CD4-positive, alpha-beta memory T cell (primary cell): ENCODE results near the gene NT5DC4. TPM values are rescaled to one million over a fixed set of nuclear protein-coding genes. Genes with fewer than 3 reads are reported as not detected.

Source experiments
- CTCF ChIA-PET: fragments of 350-600 bp; sonication (Branson Sonifier 250); formaldehyde crosslinking; loops from one replicate; lab custom pipeline; 2021; ENCODE audit warnings: inconsistent platforms; ENCODE audit not compliant: partially characterized antibody; lab: Charles Lee
- POLR2A ChIA-PET: fragments of 350-600 bp; sonication (Branson Sonifier 250); formaldehyde crosslinking; loops from one replicate; lab custom pipeline; 2021; ENCODE audit not compliant: partially characterized antibody; lab: Charles Lee
- DNase-seq, 5 donors: peaks; one replicate each; pipeline versions ENCODE4 v3.0.0 to v3.0.0-alpha.2; 2020 to 2022; ENCODE audit warnings: mixed read lengths in 1 of 5
- H3K27ac ChIP-seq: one replicate; pipeline ENCODE4 v1.7.0; 2013; ENCODE audit warnings: low read depth, low read length
- H3K27me3 ChIP-seq: 2 replicates; pipeline ENCODE4 v1.7.0; 2013; ENCODE audit warnings: mild to moderate bottlenecking, low read length, moderate library complexity; ENCODE audit not compliant: insufficient read depth
- H3K36me3 ChIP-seq: 2 replicates; pipeline ENCODE4 v1.7.0; 2013; ENCODE audit warnings: mild to moderate bottlenecking, low read length, moderate library complexity; ENCODE audit not compliant: insufficient read depth
- H3K4me1 ChIP-seq: 2 replicates; pipeline ENCODE4 v1.7.0; 2013; ENCODE audit warnings: mild to moderate bottlenecking, low read length, moderate library complexity; ENCODE audit not compliant: insufficient read depth
- H3K4me3 ChIP-seq, 2 donors: one replicate each; pipeline ENCODE4 v1.7.0; 2013; ENCODE audit warnings: low read length in 2 of 2, mild to moderate bottlenecking in 1 of 2
- H3K9me3 ChIP-seq, 2 donors: one replicate each; pipeline ENCODE4 v1.7.0; 2013; ENCODE audit warnings: low read length in 2 of 2, control low read depth in 1 of 2; ENCODE audit not compliant: control insufficient read depth in 1 of 2
- H3K27ac Mint-ChIP-seq, 7 donors: one replicate each; pipeline ENCODE4 v1.8.0; 2020 to 2021; ENCODE audit warnings: mixed read lengths in 7 of 7, mild to moderate bottlenecking in 6 of 7, inconsistent platforms in 3 of 7, moderate library complexity in 3 of 7
- H3K27me3 Mint-ChIP-seq, 2 donors: one replicate each; pipeline ENCODE4 v1.8.0; 2020 to 2021; ENCODE audit warnings: mixed read lengths in 2 of 2
- H3K36me3 Mint-ChIP-seq, 2 donors: one replicate each; pipeline ENCODE4 v1.8.0; 2020 to 2021; ENCODE audit warnings: mixed read lengths in 2 of 2, inconsistent platforms in 1 of 2, mild to moderate bottlenecking in 1 of 2
- H3K4me1 Mint-ChIP-seq, 4 donors: one replicate each; pipeline ENCODE4 v1.8.0; 2020 to 2021; ENCODE audit warnings: mixed read lengths in 4 of 4, mild to moderate bottlenecking in 1 of 4
- H3K4me3 Mint-ChIP-seq, 8 donors: one replicate each; pipeline ENCODE4 v1.8.0; 2020 to 2021; ENCODE audit warnings: mixed read lengths in 8 of 8, mild to moderate bottlenecking in 7 of 8, moderate library complexity in 6 of 8, inconsistent platforms in 3 of 8
- H3K9me3 Mint-ChIP-seq, 8 donors: one replicate each; pipeline ENCODE4 v1.8.0; 2020 to 2021; ENCODE audit warnings: mixed read lengths in 8 of 8, mild to moderate bottlenecking in 5 of 8, inconsistent platforms in 3 of 8, moderate library complexity in 1 of 8
- intact Hi-C: fragments of 100-400 bp; cut with micrococcal nuclease; formaldehyde crosslinking; loops from one replicate; pipeline ENCODE4 v1.15.1; 2023
- polyA plus RNA-seq, 2 donors: library from polyadenylated mRNA; unstranded; fragments of 300-500 nt; fragmentation: Illumina TruSeq; gene quantifications; one replicate each; pipeline ENCODE4 v1.2.3, GENCODE V29; 2021
- total RNA-seq, 2 experiments: library from RNA; stranded (reverse); gene quantifications; one replicate each; pipeline ENCODE4 v1.2.3, GENCODE V29; 2021

Gene NT5DC4
- total and polyA plus RNA-seq, 4 experiments from 2014 or later: not detected

GRCh38 chr2:112749755-112750559 lies 29.1 kb downstream of the NT5DC4 start:
- Histone ChIP-seq H3K4me1 (peaks cover 9% of the 10 kb centered on the region), H3K9me3 (no peaks in the 10 kb centered on the region), H3K4me3 (peak overlapping the region in 1 of 2 donors; percentile 23), H3K27ac (peak overlapping the region; percentile 22), H3K27me3 (no peaks in the 10 kb centered on the region), H3K36me3 (no peaks in the 10 kb centered on the region)
- Mint-ChIP-seq H3K4me1 (peaks cover 8 to 32% (median 17%) of the 10 kb centered on the region in 4 donors), H3K27me3 (no peaks in the 10 kb centered on the region), H3K9me3 (no peaks in the 10 kb centered on the region), H3K27ac (peak overlapping the region; percentile 32 to 89 (median 82)), H3K36me3 (no peaks in the 10 kb centered on the region), H3K4me3 (peak overlapping the region; percentile 53 to 84 (median 68))
- intact Hi-C loops: loop anchor here (1.0 kb wide), 2 partner anchors 135 to 191 kb away; no protein-coding TSS in a partner anchor
- DNase-seq: peak; percentile 74 to 79 (median 77)
- ChIA-PET CTCF (interaction anchor here (0.8 to 7.8 kb wide), 42 partner anchors 10 to 269 kb away, joined by 3 to 249 read pairs (median 4); partner anchors contain the start of gene IL1A), POLR2A (interaction anchor here (0.7 to 2.3 kb wide), 5 partner anchors 12 to 192 kb away, joined by 3 to 21 read pairs (median 6); partner anchors contain the start of gene CKAP2L)

- H3K4me3 ChIP-seq: no peak overlapping the region
- H3K9me3 Mint-ChIP-seq: no peaks in the 10 kb centered on the region
- H3K4me1 Mint-ChIP-seq: peaks cover 11 to 38% (median 21%) of the 10 kb centered on the region in 4 donors
- no peaks in the 10 kb centered on the region for H3K36me3 ChIP-seq
- H3K27ac ChIP-seq: peak overlapping the region; percentile 22
- peak overlapping the region in 2 of 8 donors; percentile 52 to 70 for H3K4me3 Mint-ChIP-seq
- peaks cover 9% of the 10 kb centered on the region for H3K4me1 ChIP-seq
- no peaks in the 10 kb centered on the region for H3K36me3 Mint-ChIP-seq
- H3K27me3 ChIP-seq: no peaks in the 10 kb centered on the region
- intact Hi-C loops: no loop called here
- no peaks in the 10 kb centered on the region for H3K27me3 Mint-ChIP-seq
- CTCF ChIA-PET: interaction anchor here (1.1 to 7.8 kb wide), 18 partner anchors 10 to 209 kb away, joined by 3 to 249 read pairs (median 12); no protein-coding TSS in a partner anchor
- DNase-seq: no peak
- POLR2A ChIA-PET: interaction anchor here (0.7 to 2.3 kb wide), 2 partner anchors 14 to 135 kb away, joined by 3 to 21 read pairs; partner anchors contain the start of gene CKAP2L
- no peaks in the 10 kb centered on the region for H3K9me3 ChIP-seq
- H3K27ac Mint-ChIP-seq: peak overlapping the region in 6 of 7 donors; percentile 32 to 89 (median 82)
These were observed 29.7 kb downstream of the NT5DC4 start for GRCh38 chr2:112750560-112750843.

DNA sequence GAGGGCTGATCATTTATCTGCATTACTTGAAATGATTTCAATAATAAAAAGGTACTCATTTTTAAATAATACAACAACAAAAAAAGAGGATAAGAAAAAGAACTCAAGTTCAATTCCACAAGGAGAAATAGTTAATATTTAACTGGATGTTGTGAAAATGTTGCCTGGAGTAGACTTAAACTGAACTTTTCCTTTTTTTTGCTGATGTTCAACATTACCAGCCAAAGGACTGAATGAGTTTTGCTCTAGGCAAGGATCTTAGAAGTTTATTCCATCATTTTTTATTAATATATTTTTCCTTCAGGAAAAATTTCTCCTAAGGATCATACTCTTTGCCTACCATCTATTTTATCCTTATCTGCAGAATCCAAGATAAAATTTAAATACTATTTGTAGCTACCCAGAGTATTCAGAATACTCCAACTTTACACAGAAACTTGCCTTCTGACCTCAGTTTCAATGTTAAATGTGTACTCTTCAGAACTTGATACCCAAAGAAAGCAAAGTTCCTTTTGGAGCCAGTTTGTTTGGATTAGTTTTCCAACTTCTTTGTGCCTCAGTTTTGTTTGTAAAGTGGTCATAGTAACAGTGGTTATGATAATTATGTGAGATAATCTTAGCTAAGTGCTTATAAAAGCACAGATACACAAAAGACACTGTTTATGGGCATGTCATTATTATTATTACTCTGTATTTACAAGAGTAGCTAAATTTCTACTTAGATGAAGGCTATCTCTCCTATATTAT lies 30.8 kb downstream of the NT5DC4 start:
- CTCF ChIA-PET: interaction anchor here (0.8 to 7.8 kb wide), 6 partner anchors 30 to 387 kb away, joined by 3 to 249 read pairs (median 8); no protein-coding TSS in a partner anchor

DNA sequence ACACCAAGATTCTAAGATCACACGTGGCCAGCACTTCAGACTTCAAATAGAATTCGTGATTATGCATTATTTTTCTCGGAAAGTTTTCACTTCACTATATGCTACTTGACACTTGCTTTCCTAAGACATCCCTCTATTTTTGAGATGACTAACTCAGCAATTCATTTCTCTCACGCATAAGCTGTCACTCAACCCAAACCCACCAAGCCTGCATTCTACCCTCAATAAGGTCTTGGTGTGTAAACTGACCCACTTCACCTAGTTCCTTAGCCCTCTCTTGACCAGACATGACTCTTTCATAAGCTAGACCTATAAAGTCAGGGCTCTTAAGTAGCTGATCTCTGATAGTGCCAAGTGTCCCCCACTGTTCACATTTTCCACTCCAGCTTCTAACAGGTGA lies 31.8 kb downstream of the NT5DC4 start:
- H3K27me3 Mint-ChIP-seq: no peaks in the 10 kb centered on the region
- ChIA-PET CTCF (interaction anchor here (0.9 to 7.8 kb wide), 6 partner anchors 11 to 385 kb away, joined by 3 to 249 read pairs (median 8); no protein-coding TSS in a partner anchor), POLR2A (interaction anchor here (1.2 kb wide), 2 partner anchors 21 to 148 kb away, joined by 3 read pairs; no protein-coding TSS in a partner anchor)
- Histone ChIP-seq H3K4me3 (no peak overlapping the region), H3K36me3 (no peaks in the 10 kb centered on the region), H3K4me1 (peaks cover 18% of the 10 kb centered on the region), H3K27ac (no peak overlapping the region), H3K27me3 (no peaks in the 10 kb centered on the region), H3K9me3 (no peaks in the 10 kb centered on the region)
- H3K36me3 Mint-ChIP-seq: no peaks in the 10 kb centered on the region
- H3K4me1 Mint-ChIP-seq: peaks cover 15 to 50% (median 30%) of the 10 kb centered on the region in 4 donors
- DNase-seq: no peak
- H3K27ac Mint-ChIP-seq: peak overlapping the region in 1 of 7 donors; percentile 56
- H3K9me3 Mint-ChIP-seq: no peaks in the 10 kb centered on the region
- H3K4me3 Mint-ChIP-seq: no peak overlapping the region
- intact Hi-C loops: no loop called here

More for the DNA sequence above, 30.8 kb downstream of the NT5DC4 start:
- no peaks in the 10 kb centered on the region for H3K36me3 Mint-ChIP-seq
- Histone ChIP-seq H3K4me3 (no peak overlapping the region), H3K27ac (no peak overlapping the region), H3K9me3 (no peaks in the 10 kb centered on the region), H3K4me1 (peaks cover 15% of the 10 kb centered on the region), H3K27me3 (no peaks in the 10 kb centered on the region), H3K36me3 (no peaks in the 10 kb centered on the region)
- no peak for DNase-seq
- peaks cover 13 to 47% (median 28%) of the 10 kb centered on the region in 4 donors for H3K4me1 Mint-ChIP-seq
- intact Hi-C loops: no loop called here
- POLR2A ChIA-PET: interaction anchor here (1.2 kb wide), 1 partner anchor 147 kb away, joined by 3 read pairs; no protein-coding TSS in a partner anchor
- H3K9me3 Mint-ChIP-seq: no peaks in the 10 kb centered on the region
- no peak overlapping the region for H3K4me3 Mint-ChIP-seq
- no peaks in the 10 kb centered on the region for H3K27me3 Mint-ChIP-seq
- H3K27ac Mint-ChIP-seq: peak overlapping the region in 3 of 7 donors; percentile 5 to 30 (median 9)

DNA sequence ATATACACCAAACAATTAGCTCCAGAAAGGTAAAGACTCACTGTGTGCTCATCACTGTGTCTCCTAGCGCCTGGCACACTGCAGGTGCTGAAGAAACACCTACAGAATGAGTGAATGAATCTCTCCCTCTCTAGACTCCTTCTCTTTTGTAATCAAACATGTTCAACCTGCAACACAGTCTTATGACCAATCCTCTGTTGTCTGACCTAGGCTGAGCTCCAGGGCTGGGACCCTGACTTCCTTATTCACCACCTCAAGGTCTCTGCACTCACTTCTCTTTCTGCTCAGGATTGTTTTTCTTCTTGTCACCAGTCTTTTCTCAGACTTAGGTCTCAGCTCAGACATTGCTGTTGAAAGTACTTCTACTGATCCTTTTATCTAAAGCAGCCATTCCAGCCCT lies 33.7 kb downstream of the NT5DC4 start:
- H3K36me3 ChIP-seq: no peaks in the 10 kb centered on the region
- H3K27ac ChIP-seq: no peak overlapping the region
- POLR2A ChIA-PET: interaction anchor here (0.6 kb wide), 1 partner anchor 130 kb away, joined by 4 read pairs; no protein-coding TSS in a partner anchor
- Mint-ChIP-seq H3K4me3 (no peak overlapping the region), H3K36me3 (no peaks in the 10 kb centered on the region), H3K27me3 (no peaks in the 10 kb centered on the region), H3K4me1 (peaks cover 18 to 48% (median 34%) of the 10 kb centered on the region in 4 donors), H3K9me3 (no peaks in the 10 kb centered on the region), H3K27ac (peak overlapping the region in 1 of 7 donors; percentile 8)
- DNase-seq: no peak
- CTCF ChIA-PET: interaction anchor here (1.0 to 2.1 kb wide), 4 partner anchors 14 to 189 kb away, joined by 3 to 8 read pairs (median 5); no protein-coding TSS in a partner anchor
- no peak overlapping the region for H3K4me3 ChIP-seq
- no peaks in the 10 kb centered on the region for H3K27me3 ChIP-seq
- intact Hi-C loops: no loop called here
- H3K4me1 ChIP-seq: peaks cover 18% of the 10 kb centered on the region
- H3K9me3 ChIP-seq: no peaks in the 10 kb centered on the region

- no peaks in the 10 kb centered on the region for H3K27me3 ChIP-seq
- peak overlapping the region in 4 of 7 donors; percentile 7 to 67 (median 16) for H3K27ac Mint-ChIP-seq
- intact Hi-C loops: no loop called here
- DNase-seq: no peak
- no peaks in the 10 kb centered on the region for H3K36me3 ChIP-seq
- no peaks in the 10 kb centered on the region for H3K9me3 ChIP-seq
- H3K27me3 Mint-ChIP-seq: no peaks in the 10 kb centered on the region
- ChIA-PET POLR2A (interaction anchor here (1.2 kb wide), 1 partner anchor 129 kb away, joined by 6 read pairs; no protein-coding TSS in a partner anchor), CTCF (interaction anchor here (1.0 to 2.1 kb wide), 5 partner anchors 12 to 188 kb away, joined by 3 to 8 read pairs (median 3); no protein-coding TSS in a partner anchor)
- no peak overlapping the region for H3K4me3 ChIP-seq
- no peaks in the 10 kb centered on the region for H3K9me3 Mint-ChIP-seq
- H3K4me3 Mint-ChIP-seq: peak overlapping the region in 1 of 8 donors; percentile 51
- H3K4me1 Mint-ChIP-seq: peaks cover 11 to 39% (median 25%) of the 10 kb centered on the region in 4 donors
- no peak overlapping the region for H3K27ac ChIP-seq
- peaks cover 10% of the 10 kb centered on the region for H3K4me1 ChIP-seq
- H3K36me3 Mint-ChIP-seq: no peaks in the 10 kb centered on the region
These were observed 34.6 kb downstream of the NT5DC4 start for GRCh38 chr2:112755444-112755843.
